Stomach (tissue), 4 donors: ENCODE data around the gene COL27A1.

Experiments
- POLR2A ChIP-seq, 4 donors: fragments of 450-650 bp; IDR thresholded peaks; one replicate each; pipeline ENCODE4 v1.6.1; 2016; ENCODE audit warnings: antibody characterized with exemption in 4 of 4, control low read depth in 2 of 4, mild to moderate bottlenecking in 1 of 4, moderate library complexity in 1 of 4
- POLR2AphosphoS5 ChIP-seq, 3 donors: sonication (generic); formaldehyde crosslinking; IDR thresholded peaks; one replicate each; pipeline ENCODE4 v1.6.1; 2016; ENCODE audit warnings: antibody characterized with exemption in 3 of 3
- TF ChIP-seq, protein P1 (sequence below), 7 experiments: fragments of 450-650 bp in 4 of 7; fragments of 200-600 bp in 3 of 7; sonication (generic) in 3 of 7; IDR thresholded peaks; one replicate each; pipeline ENCODE4 v1.5.1; 2016 to 2019; ENCODE audit warnings: antibody characterized with exemption in 7 of 7, control low read depth in 2 of 7, mild to moderate bottlenecking in 1 of 7

DNA sequence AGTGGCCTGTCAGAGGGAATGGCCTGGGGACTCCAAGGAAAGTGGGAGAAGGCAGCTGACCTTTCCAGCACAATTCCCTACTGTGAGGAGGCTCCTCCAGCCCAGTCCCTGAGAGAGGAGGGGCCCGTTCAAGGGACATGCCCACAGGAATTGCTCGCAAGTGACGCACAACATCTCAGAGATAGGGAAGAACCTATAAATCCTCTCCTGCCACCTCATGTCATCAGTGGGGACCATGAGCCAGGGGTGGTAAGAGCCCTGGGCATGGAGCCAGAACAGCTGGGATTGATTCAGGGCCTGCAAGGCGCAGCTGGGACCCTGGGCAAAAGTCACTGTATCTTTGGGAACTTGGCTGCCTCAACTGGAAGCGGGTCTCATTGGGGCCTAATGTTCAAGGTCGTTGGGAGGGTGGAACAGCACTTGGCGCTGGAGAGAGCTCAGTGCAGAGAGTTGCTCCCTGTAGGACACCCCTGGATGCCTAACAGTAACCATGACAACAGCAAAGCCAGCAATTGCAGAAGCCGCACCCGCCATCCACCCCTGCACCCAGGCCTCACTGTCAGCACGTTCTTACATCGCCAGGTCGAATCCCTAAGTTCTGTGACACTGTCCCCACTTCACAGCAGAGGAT, 126.3 kb downstream of the COL27A1 start:
- TF ChIP-seq, protein P1, sequence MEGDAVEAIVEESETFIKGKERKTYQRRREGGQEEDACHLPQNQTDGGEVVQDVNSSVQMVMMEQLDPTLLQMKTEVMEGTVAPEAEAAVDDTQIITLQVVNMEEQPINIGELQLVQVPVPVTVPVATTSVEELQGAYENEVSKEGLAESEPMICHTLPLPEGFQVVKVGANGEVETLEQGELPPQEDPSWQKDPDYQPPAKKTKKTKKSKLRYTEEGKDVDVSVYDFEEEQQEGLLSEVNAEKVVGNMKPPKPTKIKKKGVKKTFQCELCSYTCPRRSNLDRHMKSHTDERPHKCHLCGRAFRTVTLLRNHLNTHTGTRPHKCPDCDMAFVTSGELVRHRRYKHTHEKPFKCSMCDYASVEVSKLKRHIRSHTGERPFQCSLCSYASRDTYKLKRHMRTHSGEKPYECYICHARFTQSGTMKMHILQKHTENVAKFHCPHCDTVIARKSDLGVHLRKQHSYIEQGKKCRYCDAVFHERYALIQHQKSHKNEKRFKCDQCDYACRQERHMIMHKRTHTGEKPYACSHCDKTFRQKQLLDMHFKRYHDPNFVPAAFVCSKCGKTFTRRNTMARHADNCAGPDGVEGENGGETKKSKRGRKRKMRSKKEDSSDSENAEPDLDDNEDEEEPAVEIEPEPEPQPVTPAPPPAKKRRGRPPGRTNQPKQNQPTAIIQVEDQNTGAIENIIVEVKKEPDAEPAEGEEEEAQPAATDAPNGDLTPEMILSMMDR (IDR thresholded peaks at IDR 0.05), result no peak
- no peak for TF ChIP-seq POLR2A (IDR thresholded peaks at IDR 0.05)
- no peak for TF ChIP-seq POLR2AphosphoS5 (IDR thresholded peaks at IDR 0.05)
